Middle frontal gyrus (tissue), 1 donor: ENCODE data around the gene CCBE1.
"Not testable (repeated sequence)": the region's sequence is repeated elsewhere in the genome, so short reads cannot be mapped to it uniquely, and the experiment has no call there.

Source experiments
- DNase-seq: peaks from one replicate; pipeline ENCODE4 v3.0.0-alpha.2; 2015; ENCODE audit warnings: low spot score; ENCODE audit errors: extremely low spot score

CCBE1 gene

DNA sequence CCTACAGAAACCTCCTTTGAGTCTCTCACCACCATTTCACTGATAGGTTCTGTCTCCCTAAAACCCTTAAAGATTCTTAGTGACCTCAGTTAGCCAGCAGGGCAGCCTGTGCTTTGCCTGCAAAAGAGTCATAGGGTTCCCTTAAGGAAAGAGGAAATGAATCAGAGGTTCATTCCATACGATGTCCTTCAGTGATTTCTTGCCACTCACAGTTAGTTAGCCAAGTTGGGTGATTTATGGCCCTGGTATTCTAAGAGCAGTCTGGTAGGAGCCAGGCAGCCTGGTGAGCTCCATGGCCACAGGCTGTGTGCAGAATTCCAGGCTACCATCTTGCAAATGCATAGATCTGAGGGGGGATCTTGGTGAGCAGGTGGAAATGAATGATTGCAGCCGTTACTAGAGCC lies 18.7 kb upstream of the CCBE1 start:
- DNase-seq, result no peak

DNA sequence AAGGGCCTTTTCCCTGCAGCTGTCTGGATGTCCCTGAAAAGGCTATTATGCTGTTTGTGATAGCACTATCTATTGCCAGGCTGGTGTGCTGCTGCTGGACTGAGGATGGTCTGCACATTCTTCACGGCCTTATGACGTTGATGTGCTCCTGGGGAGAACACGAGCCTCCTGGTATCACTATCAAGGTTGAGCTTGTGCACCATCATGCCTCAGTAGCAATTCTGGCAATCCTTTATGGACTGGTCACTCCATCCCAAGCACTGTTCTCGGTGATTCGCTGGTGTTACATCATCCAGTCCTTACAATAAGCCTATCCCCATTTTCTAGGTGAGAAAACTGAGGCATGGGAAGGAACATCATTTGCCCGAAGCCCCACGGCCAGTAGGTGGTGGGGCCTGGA lies 18.2 kb upstream of the CCBE1 start:
- DNase-seq, result no peak

DNA sequence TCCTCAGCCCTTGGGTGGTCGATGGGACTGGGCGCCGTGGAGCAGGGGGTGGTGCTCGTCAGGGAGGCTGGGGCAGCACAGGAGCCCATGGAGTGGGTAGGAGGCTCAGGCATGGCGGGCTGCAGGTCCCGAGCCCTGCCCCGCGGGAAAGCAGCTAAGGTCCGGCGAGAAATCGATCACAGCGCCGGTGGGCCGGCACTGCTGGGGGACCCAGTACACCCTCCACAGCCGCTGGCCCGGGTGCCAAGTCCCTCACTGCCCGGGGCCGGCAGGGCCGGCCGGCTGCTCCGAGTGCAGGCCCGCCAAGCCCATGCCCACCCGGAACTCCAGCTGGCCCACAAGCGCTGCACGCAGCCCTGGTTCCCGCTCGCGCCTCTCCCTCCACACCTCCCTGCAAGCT lies 16.9 kb upstream of the CCBE1 start:
- not testable (repeated sequence) for DNase-seq

DNA sequence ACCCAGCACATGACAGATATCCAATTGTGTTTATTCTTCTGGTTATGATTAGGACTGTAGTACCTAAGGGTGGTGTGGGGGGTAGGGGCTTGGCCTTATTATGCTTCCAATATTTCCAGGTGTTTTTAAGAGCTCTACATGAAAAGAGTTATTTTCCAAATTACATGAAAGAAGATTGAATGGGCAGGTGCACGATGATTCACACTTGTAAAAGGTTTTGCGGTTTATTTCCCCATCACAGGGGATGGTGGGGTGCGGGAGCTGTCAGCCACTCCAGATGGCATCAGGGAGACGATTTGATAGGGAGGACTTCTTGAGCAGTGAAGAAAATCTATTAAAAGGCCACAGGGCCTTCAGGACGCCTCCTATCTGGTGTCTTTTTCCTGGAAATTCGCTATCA lies 15.1 kb upstream of the CCBE1 start:
- DNase-seq, result no peak

DNA sequence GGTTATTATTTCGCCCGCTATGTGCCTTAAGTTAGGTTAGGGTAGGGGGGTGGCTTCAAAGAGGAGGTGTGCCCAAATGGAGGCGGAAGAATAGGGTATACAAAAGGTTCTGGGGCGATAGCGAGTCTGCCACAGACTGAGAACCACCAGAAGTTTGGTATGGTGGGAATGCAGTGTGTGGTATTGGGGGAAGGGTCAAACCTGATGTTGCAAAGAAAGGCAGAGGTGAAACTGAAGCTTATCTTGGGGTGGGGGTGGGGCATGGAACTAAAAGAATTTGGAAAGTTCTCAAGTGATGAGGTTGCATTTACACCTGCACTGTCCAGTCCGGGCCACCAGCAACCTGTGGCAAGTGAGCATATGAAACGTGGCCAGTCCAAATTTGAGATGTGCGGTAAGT lies 11.8 kb upstream of the CCBE1 start:
- DNase-seq, result no peak

DNA sequence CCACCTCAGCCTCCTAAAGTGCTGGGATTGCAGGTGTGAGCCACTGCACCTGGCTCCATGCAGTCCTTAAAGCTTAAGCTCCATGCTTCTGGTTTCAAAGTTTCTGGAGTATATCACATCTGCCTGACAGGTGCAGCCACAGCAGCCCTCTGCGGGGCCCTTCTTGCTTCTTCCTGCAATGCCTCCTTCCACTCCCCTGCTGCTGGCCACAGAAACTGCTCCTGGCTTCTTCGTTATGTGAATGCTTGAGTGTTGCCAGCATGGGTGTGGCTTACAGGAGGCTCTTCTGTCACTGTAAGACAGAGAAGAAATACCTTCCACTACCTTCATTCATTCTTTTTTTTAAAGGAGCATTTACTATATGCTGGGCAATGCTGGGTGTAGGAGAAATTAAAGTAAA lies 10.1 kb upstream of the CCBE1 start:
- DNase-seq, result no peak

DNA sequence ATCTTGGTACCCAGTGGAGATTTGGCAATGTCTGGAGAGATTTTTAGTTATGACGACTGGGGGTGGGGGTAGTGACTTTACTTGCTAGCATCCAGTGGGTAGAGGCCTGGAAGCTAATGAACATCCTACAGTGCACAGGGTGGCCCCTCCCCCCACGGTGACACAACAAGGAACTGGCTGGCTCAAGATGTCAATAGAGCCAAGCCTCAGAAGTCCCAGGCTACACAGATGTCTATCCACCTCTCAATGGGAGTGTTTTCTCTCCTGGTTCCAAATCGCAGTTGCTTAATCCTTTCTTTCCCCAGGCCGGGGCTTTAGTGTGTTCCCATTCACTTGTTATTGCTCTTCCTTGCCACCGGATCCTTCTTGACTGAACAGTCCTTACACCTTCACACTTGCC lies 9.3 kb upstream of the CCBE1 start:
- DNase-seq, result no peak

DNA sequence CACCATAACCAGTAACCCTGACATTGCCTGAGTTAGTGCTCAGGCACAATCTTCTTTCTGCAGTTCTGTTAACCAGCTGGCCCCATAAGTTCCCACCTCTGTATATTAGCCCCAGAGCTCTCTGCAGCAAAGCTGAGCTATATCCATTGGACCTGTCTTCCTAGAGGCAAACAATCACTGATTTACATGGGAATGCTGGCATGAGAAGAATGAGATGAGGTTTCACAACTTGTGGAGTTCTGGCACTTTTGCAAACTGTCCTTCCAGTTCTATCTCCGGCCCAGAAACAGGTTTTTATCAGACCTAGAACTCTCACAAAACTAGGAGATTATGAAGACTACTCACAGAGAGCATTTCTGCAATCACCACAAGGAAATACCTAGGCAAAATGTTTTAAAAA lies 7.9 kb upstream of the CCBE1 start:
- DNase-seq, result no peak

DNA sequence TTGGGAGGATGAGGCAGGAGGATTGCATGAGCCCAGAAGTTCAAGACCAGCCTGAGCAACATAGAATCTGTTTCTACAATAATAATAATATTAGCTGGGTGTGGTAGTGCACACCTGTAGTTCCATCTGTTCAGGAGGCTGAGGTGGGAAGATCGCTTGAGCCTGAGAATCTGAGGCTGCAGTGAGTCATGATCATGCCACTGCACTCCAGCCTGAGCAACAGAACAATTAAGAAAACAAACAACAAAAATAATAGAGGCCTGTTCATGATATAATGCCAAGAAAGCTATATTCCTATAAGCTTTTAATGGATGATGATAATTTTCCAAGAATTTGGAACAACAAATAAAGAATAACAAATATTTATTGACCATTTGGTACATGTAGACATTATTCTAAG lies 6.9 kb upstream of the CCBE1 start:
- DNase-seq, result no peak

DNA sequence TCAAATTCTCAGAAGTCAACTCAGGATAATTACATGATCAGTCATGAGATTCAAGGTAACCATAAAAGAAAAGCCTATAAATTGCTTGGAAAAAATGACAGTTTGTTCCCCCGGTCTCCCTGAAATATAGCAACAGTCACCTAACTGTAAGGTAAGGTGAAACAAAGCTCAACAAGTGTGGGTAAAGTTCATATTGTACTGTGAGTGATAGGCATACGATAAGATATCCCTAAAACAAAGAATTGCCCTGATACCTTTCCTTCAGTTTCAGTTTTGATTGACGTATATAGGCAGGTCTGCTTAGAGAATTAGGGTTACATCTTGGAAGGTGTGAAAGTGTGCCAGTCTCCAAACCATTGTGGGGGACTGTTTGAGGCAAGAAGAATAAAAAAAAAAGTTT lies 4.0 kb upstream of the CCBE1 start:
- no peak for DNase-seq

DNA sequence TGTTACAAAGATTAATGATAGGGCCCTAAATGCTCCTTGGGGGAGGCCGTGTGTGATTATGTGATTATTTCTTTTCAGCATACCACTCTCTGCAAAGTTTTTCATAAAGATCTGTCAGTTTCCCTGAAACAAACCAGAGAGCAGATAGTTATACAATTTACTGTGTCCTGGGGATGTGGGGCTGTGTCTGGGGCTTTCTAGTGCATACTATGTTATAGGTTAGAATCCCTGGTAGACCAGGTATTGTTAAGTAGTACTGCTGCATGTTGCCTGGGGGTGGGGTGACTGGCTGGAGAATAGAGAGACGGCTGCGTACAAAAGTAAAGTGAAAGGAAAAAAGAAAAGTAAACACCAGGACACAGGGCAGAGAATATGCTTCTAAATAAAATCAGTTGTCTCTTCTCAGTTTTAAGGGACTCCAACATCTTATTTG lies 3.3 kb upstream of the CCBE1 start:
- DNase-seq, result no peak

DNA sequence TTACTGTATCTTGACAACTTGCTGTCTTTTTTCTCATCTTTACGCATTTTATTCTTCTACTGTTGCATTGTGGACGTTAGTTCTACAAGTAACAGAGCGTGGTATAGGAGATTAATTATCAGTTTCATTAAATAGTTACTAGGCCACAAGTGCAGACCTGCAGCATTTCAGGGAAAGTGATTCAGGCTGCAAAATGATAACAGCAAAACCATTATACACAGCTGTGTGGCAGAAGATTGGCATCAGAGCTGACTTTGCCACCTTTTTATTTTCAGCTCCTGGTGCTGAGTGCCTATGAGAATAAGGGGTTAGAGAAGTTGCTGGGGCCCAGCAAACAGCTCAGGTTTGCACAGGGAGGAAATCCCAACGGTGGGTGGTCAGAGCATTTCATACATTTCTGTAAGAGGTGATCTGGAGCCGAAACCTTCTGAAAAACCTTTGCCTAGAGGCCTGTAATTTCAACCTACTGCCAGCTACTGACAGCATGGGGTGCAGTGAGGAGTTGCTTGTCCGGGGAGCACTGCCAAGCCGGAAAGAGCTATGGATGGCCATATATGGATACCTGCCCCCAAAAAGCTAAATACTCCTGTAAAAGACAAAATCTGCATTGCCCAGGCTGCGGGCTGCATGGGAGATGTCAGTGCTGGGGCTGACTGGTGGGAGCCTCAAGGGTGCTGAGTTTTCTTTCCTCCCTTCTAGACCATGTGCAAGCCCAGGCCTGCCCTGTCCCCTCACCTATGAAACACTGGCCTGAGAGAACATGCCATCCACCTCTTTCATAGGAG lies 2.7 kb upstream of the CCBE1 start:
- DNase-seq, result no peak

DNA sequence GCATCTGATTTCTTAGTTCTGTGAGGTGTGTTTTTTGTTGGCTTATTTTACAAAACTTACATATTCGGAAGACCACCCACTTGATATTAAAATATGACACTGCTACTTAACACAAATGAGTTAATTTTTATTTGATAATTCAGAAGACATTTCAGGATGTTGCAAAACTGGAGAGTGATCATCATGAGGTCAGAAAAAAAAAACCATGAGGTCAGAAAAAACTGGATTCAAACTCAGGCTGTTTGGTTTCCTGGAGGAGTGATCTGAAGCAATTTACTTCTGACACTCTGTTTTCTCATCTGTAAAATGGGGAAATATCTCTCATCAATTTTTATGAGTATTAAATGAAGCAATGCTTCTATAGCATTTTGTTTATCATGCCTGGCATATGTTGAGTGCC lies 1.8 kb upstream of the CCBE1 start:
- no peak for DNase-seq

DNA sequence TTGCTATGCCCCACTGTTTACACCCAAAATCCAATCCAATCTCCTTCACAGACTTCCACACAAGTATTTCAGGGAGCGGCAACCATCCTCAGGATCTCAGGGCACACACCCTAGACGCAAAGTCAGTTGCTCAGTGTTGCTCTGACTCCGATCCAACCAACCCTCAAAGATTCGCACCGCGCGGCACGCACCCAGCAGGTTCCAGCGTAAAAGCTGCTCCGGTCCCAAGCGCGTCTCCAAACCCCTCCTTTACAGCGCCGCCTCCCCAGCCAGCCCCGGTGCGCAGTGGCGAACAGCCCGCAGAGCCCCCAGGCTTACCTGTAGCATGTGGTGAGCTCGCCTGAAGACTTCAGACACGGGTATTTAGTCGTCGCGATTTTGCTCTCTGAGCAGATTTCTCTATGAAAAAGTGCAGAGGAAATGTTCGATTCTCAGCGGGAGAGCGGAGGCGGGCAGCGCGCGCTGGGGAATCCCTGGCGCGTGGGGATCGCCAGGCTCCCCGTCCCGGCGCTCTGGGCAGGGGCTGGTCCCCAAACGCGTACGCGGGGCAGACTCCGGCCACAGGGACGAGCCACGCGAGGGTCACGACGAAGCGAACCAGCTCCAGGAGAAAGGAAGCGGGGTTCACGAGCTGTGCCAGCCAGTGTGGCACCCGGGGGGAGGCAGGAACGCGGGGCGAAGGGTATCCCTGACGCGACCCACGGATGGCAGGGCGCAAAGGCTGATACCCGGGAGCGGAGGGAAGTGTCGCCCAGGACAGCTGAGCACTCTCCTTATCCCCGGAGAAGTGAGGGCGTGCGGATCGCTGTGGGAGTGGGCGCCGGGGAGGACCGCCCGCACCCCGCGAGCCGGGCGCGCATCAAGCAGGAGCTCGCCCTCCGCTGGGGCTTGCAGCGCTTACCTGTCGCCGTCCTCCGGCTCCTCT lies 650 bp downstream of the CCBE1 start:
- DNase-seq, result no peak

DNA sequence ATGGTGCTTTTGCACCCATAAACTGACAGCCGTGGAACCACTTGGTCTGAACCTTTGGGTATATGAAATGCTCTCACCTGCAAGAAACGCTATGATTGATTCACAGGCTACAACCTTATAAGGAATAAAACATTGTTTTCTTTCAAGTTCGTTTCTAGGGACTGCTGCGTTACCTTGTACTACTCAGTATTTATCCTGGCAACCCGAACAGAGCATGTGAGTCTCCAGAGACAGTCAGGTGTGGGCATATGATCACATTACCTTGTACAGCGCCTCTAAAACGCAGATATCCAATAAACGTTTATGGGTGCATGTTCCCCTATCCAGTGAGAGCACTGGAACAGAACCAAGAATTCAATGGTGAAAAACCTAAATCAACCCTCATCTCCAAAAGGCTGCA lies 1.7 kb downstream of the CCBE1 start:
- DNase-seq, result no peak

DNA sequence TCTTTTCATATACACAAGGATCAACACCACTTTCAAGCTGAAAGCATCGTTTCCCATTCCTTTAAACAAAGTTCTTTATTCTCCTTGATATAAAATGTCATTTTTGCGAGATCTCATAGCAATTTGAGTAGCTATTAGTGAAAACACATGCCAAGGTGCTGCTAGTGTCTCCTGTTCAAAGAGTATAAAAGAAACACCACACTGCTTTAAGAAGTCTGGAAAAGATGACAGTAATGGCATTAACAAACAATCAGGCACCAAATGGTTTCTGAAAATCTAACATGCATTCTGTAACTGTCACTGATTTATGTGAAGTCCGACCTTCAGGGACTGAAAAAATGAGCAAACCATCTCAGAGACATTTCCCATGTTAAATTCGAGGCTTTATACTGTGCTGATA lies 2.4 kb downstream of the CCBE1 start:
- no peak for DNase-seq

DNA sequence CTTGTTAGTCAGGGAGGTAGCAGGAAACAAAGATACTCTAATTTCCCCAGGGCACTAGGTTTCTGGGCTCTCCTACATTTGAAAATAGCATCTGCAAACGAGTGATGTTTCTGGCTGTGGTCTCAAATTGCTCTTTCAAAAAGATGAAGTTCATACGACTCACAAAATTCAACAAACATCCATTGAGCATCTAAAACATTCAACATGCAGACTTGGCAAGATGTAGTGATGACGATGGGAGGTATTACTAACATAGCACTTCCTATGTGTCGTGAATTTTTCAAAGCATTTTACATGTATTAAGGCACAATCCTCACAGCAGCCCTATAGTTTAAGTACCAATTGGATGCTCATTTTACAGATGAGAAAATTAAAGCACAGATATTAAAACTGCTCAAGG lies 5.2 kb downstream of the CCBE1 start:
- no peak for DNase-seq

DNA sequence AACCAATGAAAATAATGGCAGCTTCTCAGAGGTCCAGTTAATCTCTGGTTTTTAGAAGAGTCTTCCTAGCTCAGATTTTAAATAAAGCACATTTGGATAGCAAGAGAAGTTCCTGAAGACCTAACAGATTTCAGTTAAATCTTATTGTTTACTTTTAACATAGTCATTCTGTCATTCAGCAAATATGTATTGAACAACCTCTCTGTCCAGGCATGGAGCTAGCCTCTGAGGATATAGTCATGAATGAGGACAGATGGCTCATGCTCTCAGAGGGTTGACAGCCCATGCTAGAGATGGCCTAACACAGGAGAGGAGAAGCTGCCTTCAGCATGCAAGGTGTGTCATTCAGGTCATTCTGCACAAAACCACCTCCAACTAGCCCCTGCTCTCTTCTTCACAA lies 6.2 kb downstream of the CCBE1 start:
- no peak for DNase-seq

DNA sequence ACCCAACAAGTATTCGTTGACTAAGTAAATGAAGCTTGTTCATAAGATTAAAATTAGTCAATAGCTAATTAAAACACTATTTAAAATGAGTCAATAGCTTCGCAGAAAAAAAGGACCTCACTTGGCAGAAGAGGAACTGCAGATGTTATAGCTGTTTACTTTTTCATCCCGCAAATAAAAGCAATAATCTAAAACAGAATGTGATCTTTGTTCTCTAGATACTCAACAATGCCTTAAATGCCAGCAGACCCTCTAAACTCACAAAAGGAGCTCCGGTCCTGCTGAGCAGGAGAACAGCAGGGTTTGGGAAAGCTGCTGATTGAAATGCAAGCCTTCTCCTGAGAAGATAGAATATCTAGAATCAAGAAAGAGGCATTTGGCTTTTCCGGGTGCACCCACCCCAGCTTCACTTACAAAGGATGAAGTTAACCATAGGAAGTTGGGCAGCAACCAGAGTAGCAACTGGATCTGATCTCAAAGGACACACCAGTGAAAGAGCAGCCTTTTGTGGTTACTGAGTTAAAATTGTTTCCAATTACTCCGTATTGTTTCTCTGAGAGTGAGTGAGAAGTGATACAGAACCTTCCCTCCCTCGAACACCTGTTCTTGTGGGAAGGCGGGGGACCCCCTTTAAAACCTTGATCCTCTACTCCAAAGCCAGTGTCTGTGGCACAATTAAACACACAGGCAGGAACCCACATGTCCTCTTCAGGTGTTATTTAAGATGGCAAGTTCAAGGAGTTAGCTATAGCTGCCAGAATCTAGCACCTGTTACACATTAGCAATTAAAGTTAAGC lies 6.8 kb downstream of the CCBE1 start:
- no peak for DNase-seq

DNA sequence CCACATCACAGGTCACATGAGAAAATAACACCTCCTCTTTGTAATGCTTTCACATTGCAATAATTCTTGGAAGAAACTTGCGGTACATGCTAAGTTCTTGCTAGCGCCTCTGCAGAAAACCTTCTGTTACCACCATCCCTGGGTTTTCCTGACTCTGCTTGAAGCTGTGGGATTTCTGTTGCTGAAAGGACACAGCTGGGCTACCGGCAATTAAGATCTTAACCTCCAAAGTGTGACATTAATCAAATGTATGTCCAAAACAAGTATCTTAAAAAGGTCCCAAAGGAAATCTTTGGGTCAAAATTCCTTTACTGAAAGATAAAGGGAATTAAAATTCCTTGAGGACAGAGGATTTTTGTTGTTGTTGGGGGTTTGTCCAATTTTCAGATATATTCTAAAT lies 7.5 kb downstream of the CCBE1 start:
- DNase-seq, result no peak

DNA sequence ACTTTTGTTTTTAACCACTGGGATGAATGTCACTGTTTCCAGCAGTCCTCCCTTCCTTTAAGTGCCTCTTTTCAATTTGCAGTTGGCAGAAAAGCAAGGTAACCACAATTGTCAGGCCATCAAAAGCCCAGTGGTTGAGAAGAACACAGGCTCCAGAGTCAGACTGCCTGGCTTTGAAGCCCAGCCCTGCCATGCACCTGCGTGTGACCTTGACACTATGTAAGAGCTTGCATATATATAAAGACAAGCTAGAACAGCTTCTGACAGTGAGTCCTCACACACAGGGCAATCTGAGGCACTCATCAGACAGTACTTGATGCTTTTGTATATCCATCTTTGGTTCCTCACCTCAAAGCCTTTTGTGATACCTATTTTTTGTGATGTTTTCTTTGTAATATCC lies 11.0 kb downstream of the CCBE1 start:
- DNase-seq, result no peak

DNA sequence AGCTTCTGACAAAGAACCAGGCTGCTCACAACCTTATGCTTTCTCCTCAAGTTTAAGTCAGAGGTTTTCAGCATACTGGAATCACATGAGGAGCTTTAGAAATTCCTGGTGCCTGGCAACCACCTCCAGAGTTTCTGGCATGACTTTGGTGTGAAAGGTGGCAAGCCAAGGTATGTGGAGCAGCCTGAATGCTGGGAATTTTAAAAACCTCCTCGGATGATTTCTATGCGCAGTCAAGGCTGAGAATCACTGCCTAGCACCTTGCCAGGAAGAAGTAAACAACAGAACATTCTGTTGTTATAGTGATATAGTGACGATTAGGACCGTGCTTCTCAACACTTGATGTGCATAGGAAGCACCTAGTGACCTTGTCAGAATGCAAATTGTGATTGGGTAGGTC lies 11.7 kb downstream of the CCBE1 start:
- DNase-seq, result no peak
